ENCODE data around the gene ZNF543.

GRCh38 chr19:57374179-57374578, 53.9 kb downstream of the ZNF543 start:
- TF ChIP-seq CTCF (IDR thresholded peaks at IDR 0.05) (no peak), POLR2A (IDR thresholded peaks at IDR 0.05) (no peak)
